IPS-15b (cell line): ENCODE data around the gene MAGEB6.
"Not testable (repeated sequence)": the region's sequence is repeated elsewhere in the genome, so short reads cannot be mapped to it uniquely, and the experiment has no call there.

ENCODE experiments used
- H3K27me3 ChIP-seq: one replicate; pipeline ENCODE4 v1.6.1; 2013; ENCODE audit warnings: low read length; ENCODE audit not compliant: control insufficient read depth, insufficient read depth
- H3K36me3 ChIP-seq: one replicate; pipeline ENCODE4 v1.6.1; 2013; ENCODE audit warnings: low read length; ENCODE audit not compliant: control insufficient read depth, insufficient read depth
- H3K4me1 ChIP-seq: one replicate; pipeline ENCODE4 v1.6.1; 2013; ENCODE audit warnings: mild to moderate bottlenecking, low read length; ENCODE audit not compliant: control insufficient read depth, insufficient read depth
- H3K4me3 ChIP-seq: one replicate; pipeline ENCODE4 v1.5.1; 2013; ENCODE audit warnings: low read depth, low read length
- H3K9ac ChIP-seq: one replicate; pipeline ENCODE4 v1.6.1; 2013; ENCODE audit warnings: low read depth, mild to moderate bottlenecking, low read length
- H3K9me3 ChIP-seq: one replicate; pipeline ENCODE4 v1.6.1; 2013; ENCODE audit warnings: mild to moderate bottlenecking, low read length; ENCODE audit not compliant: control insufficient read depth, insufficient read depth

Gene MAGEB6, protein sequence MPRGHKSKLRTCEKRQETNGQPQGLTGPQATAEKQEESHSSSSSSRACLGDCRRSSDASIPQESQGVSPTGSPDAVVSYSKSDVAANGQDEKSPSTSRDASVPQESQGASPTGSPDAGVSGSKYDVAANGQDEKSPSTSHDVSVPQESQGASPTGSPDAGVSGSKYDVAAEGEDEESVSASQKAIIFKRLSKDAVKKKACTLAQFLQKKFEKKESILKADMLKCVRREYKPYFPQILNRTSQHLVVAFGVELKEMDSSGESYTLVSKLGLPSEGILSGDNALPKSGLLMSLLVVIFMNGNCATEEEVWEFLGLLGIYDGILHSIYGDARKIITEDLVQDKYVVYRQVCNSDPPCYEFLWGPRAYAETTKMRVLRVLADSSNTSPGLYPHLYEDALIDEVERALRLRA

DNA sequence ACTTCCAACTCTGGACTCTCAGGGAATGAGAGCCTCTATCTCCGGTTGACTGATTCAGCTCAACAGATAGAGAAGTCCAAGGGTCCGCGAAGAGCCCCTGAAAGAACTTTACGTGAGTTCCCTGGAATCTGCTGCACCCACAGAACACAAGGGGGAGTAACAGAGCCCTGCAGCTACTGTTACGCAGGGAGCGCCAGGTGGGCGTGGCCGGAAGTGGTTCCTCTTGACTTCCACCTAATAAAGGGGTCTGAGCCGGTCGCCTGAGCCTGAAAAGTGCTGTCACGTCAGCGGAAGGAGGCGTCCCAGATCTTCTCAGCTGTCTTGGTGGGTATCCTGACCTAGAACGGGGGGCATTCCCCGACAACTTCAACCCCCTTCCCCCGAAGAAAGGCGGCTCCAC lies at the start of gene MAGEB6:
TSS of gene MAGEB6 (plus strand) at position 237 of the 400 bp plus-strand sequence. CDS start 1,407 bp downstream, outside the sequence.
- no peaks in the 10 kb centered on the region for H3K9me3 ChIP-seq
- H3K4me3 ChIP-seq: no peak within 1 kb of the TSS
- H3K36me3 ChIP-seq: no peaks in the 10 kb centered on the region
- H3K27me3 ChIP-seq: no peaks in the 10 kb centered on the region
- H3K4me1 ChIP-seq: no peaks in the 10 kb centered on the region
- no peak within 1 kb of the TSS for H3K9ac ChIP-seq

DNA sequence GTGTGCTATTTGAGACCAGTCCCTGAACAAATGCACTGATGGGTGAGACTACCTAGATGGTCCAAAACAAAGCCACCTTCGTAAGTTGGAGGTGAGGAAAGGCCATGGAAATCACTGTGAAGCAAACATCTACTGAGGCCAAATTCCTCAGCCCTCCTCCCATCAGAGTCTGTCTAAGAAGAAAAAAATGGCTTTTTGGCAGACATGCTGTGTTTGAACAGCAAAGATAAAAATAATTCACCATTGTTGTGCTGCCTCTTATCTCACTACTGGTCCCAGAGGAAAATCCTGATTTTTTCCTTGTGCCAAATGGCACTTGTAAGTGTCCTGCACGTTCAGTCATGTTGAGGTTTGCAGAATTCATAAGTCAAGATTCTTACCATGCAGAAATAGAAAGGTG lies 46.2 kb upstream of the MAGEB6 start:
- H3K4me3 ChIP-seq: no peak overlapping the region
- H3K4me1 ChIP-seq: no peaks in the 10 kb centered on the region
- no peak overlapping the region for H3K9ac ChIP-seq
- H3K27me3 ChIP-seq: no peaks in the 10 kb centered on the region
- H3K36me3 ChIP-seq: no peaks in the 10 kb centered on the region
- H3K9me3 ChIP-seq: no peaks in the 10 kb centered on the region

DNA sequence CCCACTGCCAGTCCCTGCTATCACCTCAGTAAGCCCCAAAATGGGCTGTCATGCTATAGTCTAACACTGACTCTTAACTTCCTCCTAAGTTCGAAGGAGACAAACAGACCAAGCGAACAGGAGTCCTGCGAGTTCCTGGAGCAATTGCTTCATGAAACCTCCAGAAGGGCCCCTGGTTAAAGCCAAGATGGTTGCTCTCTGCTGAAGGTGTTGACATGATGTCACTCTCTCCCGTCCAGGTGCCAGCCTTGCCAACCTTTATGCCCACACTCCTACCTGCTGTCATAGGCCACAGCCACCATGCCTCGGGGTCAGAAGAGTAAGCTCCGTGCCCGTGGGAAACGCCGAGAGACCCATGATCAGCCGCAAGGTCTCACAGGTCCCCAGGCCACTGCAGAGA lies 31.9 kb upstream of the MAGEB6 start, which contains the start of gene MAGEB6B:
TSS of gene MAGEB6B (plus strand) at position 301 of the 400 bp plus-strand sequence. CDS start at position 301, 0 bp downstream.
- Histone ChIP-seq H3K9me3 (no peaks in the 10 kb centered on the region), H3K9ac (no peak within 1 kb of the TSS), H3K27me3 (no peaks in the 10 kb centered on the region), H3K36me3 (no peaks in the 10 kb centered on the region), H3K4me3 (no peak within 1 kb of the TSS), H3K4me1 (no peaks in the 10 kb centered on the region)

DNA sequence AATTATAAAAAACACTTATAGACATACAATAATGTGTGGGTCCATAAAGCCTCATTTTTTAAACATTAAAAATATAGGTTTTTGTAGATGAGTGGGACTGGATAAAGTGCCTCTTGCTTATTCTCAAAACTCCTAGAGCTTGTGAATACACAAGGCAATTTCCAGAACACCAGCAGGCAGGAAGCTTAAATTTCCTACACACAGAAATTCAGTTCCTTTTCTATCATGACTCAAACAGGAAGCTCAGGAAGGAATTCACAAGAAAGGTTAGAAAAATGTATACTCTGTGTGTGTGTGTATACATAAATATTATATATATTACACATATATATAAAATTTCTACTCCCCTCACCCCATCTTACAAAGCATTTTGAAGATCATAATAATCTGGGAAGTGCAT lies 11.3 kb downstream of the MAGEB6 start:
- Histone ChIP-seq H3K4me1 (no peaks in the 10 kb centered on the region), H3K4me3 (no peak overlapping the region), H3K36me3 (no peaks in the 10 kb centered on the region), H3K27me3 (no peaks in the 10 kb centered on the region), H3K9me3 (no peaks in the 10 kb centered on the region), H3K9ac (no peak overlapping the region)

DNA sequence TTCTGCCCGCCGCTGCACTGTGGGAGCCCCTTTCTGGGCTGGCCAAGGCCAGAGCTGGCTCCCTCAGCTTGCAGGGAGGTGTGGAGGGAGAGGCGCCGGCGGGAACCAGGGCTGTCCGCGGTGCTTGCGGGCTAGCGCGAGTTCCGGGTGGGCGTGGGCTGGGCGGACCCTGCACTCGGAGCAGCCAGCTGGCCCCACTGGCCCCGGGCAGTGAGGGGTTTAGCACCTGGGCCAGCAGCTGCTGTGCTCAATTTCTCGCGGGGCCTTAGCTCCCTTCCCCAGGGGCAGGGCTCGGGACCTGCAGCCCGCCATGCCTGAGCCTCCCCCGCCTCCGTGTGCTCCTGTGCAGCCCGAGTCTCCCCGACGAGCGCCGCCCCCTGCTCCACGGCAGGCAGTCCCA lies 12.5 kb downstream of the MAGEB6 start:
- H3K4me1 ChIP-seq, H3K9me3 ChIP-seq, H3K9ac ChIP-seq, H3K27me3 ChIP-seq, H3K36me3 ChIP-seq, H3K4me3 ChIP-seq: not testable (repeated sequence)

DNA sequence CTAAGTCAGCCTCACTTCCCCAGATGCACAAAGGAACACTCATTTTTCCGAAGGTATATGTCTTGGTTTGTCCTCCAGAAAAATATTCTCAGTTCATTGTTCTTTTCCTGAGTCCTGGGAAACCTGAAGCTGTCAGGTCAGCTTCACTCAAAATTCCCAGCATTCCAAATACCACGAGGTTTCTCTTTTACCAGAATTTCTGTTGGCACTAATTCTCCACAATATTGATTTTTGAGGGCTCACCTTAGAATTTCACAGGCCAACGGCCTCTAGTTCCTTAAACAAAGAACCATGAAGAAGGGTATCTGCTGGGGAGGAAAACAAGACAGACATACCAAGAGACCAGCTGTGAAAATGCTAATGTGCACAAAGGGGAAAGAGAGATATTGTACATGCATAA lies 15.8 kb downstream of the MAGEB6 start:
- H3K4me3 ChIP-seq: no peak overlapping the region
- no peaks in the 10 kb centered on the region for H3K9me3 ChIP-seq
- H3K27me3 ChIP-seq: no peaks in the 10 kb centered on the region
- no peaks in the 10 kb centered on the region for H3K36me3 ChIP-seq
- H3K4me1 ChIP-seq: no peaks in the 10 kb centered on the region
- H3K9ac ChIP-seq: no peak overlapping the region

DNA sequence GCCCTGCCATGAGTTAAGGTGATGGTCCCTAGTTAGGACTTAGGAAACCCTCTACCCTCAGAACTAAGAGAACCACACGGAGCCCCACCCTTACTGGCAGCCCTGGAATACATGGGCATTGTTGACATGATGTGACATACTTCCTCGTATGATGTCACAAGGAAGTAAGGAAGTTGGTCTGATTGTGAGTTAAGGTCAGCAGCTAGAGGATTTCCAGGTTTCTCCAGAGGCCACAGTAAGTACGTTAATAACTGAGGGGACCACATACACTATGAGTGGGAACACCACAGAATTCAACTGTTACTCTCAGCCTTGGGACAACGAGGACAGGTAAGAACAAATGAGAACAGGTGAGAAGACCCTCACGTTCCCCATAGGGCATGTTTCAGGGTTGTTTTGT lies 23.6 kb downstream of the MAGEB6 start, which contains the start of gene MAGEB5:
TSS of gene MAGEB5 (plus strand) at position 301 of the 400 bp plus-strand sequence. CDS start 1,133 bp downstream, outside the sequence.
- H3K27me3 ChIP-seq: no peaks in the 10 kb centered on the region

DNA sequence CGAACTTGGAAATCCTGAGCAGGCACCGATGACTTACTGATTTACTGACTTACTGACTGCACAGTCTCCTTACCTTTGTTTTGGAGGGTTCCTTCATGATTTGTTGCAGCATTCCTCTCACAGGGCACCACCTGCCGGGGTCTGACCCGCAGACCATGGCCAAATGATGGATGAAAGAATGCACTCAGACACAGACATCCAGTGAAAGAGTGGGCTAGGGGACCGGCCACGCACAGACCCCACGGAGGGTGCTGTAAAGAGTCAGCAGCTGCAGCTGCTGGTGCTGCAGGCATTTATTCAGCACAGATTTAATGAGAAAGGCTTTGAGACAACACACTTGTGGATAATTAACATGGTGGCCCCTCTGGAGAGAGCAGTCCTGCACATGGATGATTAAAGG lies 27.1 kb downstream of the MAGEB6 start:
- no peaks in the 10 kb centered on the region for H3K27me3 ChIP-seq
- no peaks in the 10 kb centered on the region for H3K4me1 ChIP-seq
- H3K9me3 ChIP-seq: peaks cover 5% of the 10 kb centered on the region

More for the DNA sequence above, 23.6 kb downstream of the MAGEB6 start, which contains the start of gene MAGEB5:
- Histone ChIP-seq H3K9ac (no peak within 1 kb of the TSS), H3K4me1 (no peaks in the 10 kb centered on the region), H3K36me3 (no peaks in the 10 kb centered on the region), H3K4me3 (no peak within 1 kb of the TSS), H3K9me3 (no peaks in the 10 kb centered on the region)

DNA sequence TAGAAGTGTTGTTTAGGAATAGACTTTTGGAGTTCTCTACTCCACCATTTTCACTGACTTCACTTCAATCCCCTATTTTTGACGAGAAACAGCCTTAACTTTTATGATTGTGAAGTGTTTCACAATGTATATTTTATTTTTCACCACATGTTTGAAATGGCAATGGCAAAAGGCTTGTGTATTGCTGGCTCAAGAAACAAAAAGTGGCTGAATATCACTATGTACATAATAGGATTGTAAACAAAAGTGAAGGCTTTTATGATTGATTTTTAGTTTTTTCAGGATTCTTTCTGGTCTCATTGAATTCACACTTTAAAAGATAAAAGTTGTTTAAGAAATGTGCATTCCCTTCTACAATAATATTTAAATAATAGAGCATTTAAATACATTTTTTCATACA lies 41.9 kb downstream of the MAGEB6 start:
- Histone ChIP-seq H3K27me3 (no peaks in the 10 kb centered on the region), H3K36me3 (no peaks in the 10 kb centered on the region), H3K9me3 (peaks cover 8% of the 10 kb centered on the region), H3K4me3 (no peak overlapping the region), H3K9ac (no peak overlapping the region), H3K4me1 (no peaks in the 10 kb centered on the region)

More for the DNA sequence above, 27.1 kb downstream of the MAGEB6 start:
- no peak overlapping the region for H3K4me3 ChIP-seq
- no peak overlapping the region for H3K9ac ChIP-seq
- H3K36me3 ChIP-seq: no peaks in the 10 kb centered on the region
